C4-2B (cell line): ENCODE results near the gene ERFE.

Experiments used
- ZFX ChIP-seq: fragments of 450-650 bp; IDR thresholded peaks from 2 replicates; pipeline ENCODE4 v1.6.1; 2017
- TF ChIP-seq, protein P1 (sequence below): fragments of 450-650 bp; conservative IDR thresholded peaks from 2 replicates; pipeline ENCODE4 v1.5.1; 2017; ENCODE audit warnings: mild to moderate bottlenecking

DNA sequence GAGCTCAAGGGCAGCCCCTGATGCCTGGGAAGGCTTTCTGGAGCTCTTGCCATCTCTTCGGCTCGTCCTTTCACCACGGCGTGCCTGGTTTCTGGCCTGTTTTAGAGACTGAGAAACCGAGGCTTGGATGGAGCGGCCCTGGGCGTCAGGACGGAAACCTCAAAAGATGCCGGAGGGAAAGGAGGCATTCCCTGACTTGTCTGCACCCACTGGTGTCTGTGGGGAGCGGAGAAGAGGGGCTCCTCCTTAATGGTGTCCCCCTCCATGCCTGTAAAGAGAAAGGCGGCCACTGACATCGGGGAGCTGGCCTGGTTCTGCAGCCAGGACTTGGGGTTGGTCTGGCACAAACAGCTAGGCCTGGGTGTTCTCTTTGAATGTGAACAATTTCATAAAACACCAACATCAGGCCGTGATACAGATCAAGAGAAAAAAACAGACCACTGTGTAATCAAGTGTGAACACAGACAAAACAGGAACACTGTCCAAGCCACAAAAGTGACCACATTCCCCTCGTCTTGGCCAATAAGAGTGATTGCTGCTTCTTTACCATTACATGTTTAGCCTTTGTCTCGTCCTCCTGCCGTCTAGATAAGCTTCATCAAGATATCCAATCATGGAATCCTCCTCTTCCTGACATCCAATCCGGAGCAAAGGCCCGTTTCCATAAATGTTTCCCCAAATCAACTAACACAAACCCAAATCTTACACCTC is 45.4 kb downstream of the ERFE start:
- TF ChIP-seq, protein P1, sequence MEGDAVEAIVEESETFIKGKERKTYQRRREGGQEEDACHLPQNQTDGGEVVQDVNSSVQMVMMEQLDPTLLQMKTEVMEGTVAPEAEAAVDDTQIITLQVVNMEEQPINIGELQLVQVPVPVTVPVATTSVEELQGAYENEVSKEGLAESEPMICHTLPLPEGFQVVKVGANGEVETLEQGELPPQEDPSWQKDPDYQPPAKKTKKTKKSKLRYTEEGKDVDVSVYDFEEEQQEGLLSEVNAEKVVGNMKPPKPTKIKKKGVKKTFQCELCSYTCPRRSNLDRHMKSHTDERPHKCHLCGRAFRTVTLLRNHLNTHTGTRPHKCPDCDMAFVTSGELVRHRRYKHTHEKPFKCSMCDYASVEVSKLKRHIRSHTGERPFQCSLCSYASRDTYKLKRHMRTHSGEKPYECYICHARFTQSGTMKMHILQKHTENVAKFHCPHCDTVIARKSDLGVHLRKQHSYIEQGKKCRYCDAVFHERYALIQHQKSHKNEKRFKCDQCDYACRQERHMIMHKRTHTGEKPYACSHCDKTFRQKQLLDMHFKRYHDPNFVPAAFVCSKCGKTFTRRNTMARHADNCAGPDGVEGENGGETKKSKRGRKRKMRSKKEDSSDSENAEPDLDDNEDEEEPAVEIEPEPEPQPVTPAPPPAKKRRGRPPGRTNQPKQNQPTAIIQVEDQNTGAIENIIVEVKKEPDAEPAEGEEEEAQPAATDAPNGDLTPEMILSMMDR: no peak
- TF ChIP-seq ZFX: no peak
